Umbilical cord (tissue), 2 donors: ENCODE results near the gene KIAA0040. TPM values are rescaled to one million over a fixed set of nuclear protein-coding genes. Genes with fewer than 3 reads are reported as not detected.
A peak's percentile ranks its signal among the peaks of the same experiment; 100 is the strongest.
"Not testable (repeated sequence)": the region's sequence is repeated elsewhere in the genome, so short reads cannot be mapped to it uniquely, and the experiment has no call there.

Experiments used
- DNase-seq: peaks from one replicate; pipeline ENCODE4 v3.0.0-alpha.2; 2015; ENCODE audit warnings: low spot score
- total RNA-seq: library from RNA; depleted of rRNA; stranded (reverse); fragments of >200 nt; gene quantifications from one replicate; pipeline ENCODE4 v1.2.3, GENCODE V29; 2014; ENCODE audit warnings: low replicate concordance; ENCODE audit not compliant: insufficient read depth

The KIAA0040 gene
- total RNA-seq, 1 donor from 2014 or later: 6.3 TPM

GRCh38 chr1:175137369-175137768 is 55.2 kb downstream of the KIAA0040 start:
- DNase-seq: no peak

DNA sequence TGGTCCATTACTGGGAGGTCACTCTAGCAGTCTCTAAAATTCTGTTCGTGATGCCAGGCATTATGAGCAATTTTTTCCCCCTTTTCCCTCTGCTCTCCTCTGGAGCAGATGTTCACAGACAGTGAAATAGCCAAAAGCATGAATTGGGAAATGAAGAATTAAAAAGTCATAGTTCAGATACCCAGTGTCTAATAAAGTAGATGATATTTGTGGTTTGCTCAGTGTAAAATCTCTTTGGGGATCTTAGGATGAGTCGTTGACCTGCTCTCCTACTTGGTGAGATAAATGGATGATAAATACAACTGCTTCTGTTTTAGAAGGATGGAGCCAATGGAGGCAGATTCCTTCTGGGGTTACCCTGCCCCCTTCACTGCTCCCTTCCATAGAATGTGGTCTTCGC is 56.3 kb downstream of the KIAA0040 start:
- no peak for DNase-seq

DNA sequence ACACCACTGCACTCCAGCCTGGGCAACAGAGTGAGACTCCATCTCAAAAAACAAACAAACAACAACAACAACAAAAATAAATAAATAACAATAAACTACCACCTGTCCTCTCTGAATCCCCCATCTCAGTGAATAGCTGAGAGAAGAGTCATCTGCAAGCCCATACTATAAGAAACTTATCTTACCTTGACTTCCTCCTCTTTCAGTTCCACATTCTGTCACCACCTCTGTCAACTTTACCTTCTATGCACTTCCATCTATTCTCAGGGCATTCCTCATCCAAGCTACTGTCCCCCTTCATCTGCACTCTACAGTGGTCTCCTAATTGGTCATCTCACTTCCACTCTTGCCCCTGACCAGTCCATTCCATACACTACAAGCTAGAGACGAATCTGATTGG is 58.1 kb downstream of the KIAA0040 start:
- DNase-seq: no peak

DNA sequence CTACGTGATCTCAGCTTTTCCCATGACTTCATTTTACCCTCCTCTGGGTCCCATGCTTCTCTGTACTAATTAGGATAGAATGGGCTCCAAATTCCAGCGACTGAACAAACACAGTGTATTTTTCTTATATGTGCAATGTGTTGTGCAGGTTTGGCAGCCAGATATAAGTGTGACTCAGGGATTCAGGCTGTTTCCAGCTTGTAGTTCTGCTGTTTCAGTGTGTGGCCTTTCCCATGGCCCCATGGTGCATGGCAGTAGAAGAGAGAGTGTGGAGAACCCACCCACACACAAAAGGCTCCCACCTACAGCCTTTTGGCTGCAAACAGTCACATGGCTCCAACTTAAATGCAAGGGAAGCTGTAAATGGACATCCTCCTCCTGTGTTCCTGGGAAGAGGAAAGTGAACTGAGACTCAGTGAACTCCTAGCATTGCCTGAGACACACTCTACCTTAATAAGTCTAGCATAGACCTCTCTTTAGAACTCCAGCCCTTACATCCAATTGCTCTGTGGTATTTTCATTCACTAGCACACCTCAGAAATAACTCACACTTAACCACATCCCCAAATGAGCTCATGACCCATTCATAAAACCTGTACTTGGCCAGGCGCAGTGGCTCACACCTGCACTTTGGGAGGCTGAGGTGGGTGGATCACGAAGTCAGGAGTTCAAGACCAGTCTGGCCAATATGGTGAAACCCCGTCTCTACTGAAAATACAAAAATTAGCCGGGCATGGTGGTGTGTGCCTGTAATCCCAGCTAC is 58.7 kb downstream of the KIAA0040 start:
- DNase-seq: no peak

GRCh38 chr1:175132436-175132835 is 60.1 kb downstream of the KIAA0040 start:
- DNase-seq: peak; percentile 53

- no peak for DNase-seq
Measured at GRCh38 chr1:175131095-175131494, 61.5 kb downstream of the KIAA0040 start.

DNA sequence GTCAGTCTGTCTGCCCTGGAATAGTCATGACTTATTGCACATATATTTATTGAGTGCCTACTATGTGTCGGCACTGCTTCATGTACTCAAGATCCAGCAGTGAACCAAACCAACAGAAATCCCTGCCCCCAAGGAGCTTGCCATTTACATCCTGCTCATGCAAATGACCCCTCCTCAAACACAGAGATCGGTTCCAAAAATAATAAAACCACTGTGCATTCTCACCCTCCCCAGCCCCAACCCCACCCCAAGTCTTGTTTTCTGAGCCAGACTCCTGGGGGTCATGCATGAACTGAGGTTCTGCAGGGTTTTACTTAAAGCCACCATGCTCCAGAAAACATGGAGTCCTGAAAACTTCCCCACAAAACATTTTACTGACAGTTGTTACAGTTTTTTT is 61.9 kb downstream of the KIAA0040 start:
- DNase-seq: no peak

- no peak for DNase-seq
Measured at GRCh38 chr1:175129997-175130648, 62.5 kb downstream of the KIAA0040 start.

DNA sequence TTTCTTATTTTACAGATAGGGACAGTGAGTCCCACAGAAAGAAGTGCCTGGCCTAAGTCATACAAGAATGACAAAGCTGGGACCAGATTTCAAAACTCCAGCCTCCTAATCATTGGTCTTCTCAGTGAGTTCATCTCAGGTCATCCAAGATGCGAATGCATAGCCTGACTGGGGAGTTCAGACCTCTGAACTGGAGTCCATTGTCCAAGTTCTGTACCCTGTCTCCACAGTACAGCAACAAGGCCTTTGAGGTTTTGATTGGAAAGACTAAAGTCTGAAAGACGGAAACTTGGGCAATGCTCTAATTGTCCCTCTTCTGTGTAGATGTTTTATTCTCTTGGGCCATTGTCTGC is 63.0 kb downstream of the KIAA0040 start:
- DNase-seq: no peak

DNA sequence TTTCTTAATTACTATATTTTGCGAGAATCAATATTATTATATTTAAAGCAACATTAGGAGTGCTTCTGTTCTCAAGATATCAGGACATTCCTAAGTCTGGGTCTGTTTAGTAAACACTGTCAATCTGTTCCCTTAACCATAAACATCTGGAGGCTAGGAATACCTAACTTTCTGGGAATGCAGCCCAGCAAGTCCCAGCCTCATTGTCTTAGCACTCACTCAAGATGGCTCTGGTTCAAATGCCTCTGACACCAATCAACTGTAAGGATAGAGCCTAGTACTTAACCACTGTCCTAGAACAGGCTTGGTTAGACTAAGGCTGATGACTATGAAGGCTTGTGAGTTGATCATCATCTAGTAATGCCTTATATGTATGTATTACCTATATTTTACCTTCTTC is 63.4 kb downstream of the KIAA0040 start:
- DNase-seq: no peak

DNA sequence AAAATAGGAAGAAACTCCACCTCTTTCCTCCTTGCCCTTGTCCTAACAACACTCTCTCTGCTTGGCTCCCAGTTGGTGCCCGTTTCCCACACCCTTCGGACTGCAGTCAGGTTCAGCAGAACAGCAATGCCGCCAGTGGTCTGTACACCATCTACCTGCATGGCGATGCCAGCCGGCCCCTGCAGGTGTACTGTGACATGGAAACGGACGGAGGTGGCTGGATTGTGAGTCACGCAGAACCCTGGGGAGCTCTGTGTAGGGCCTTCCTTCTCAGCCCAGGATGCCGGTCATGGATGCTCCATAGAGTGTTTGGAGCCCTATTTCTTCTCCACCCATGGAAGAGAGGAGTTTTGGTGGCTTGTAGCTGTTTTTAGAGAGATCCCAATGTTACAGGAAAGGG is 64.1 kb downstream of the KIAA0040 start:
- DNase-seq: no peak

GRCh38 chr1:175127565-175127964 is 65.0 kb downstream of the KIAA0040 start:
- no peak for DNase-seq

DNA sequence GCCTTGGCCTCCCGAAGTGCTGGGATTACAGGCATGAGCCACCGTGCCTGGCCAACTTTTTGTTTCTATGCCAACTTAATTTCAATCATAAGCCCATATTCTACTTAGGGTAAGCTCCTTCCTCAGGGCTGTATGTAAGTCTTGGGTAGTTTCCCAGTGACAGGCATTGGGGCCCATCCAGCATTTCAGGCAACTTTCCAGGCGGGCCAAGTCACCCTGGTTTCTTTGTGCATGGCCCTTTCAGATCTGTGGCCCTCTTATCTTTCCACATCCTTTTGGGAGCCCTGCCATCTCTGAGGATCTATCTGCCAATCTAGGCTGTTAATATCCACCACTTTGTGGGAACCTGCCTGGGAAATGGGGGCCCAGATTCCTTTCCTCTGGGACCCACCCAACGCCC is 66.2 kb downstream of the KIAA0040 start:
- DNase-seq: no peak

GRCh38 chr1:175124861-175125260 is 67.7 kb downstream of the KIAA0040 start:
- no peak for DNase-seq

DNA sequence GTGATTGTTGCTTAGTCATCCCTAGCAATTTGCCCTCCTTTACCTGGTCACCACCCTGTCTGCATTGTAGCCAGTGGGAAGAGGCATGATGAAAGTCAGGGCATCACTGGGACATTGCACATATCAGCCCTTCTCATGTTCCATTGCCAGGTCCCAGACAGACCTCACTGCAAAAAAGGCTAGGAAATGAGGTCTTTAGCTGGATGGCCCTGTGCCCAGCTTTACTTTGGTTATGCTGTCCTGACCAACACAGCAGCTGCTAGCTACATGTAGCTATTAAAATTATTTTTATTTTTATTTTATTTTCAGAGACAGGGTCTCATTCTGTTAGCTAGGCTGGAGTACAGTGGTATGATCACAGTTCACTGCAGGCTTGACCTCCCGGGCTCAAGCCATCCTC is 72.1 kb downstream of the KIAA0040 start:
- no peak for DNase-seq

GRCh38 chr1:175118375-175119367 is 73.9 kb downstream of the KIAA0040 start:
- no peak for DNase-seq

GRCh38 chr1:175116903-175117302 is 75.7 kb downstream of the KIAA0040 start:
- DNase-seq: no peak

GRCh38 chr1:175116210-175116798 is 76.3 kb downstream of the KIAA0040 start:
- DNase-seq: no peak

- DNase-seq: no peak
Measured at GRCh38 chr1:175114996-175115395, 77.6 kb downstream of the KIAA0040 start.

- DNase-seq: not testable (repeated sequence)
Measured at GRCh38 chr1:175108331-175108820, 84.2 kb downstream of the KIAA0040 start.
